HepG2 (cell line): ENCODE results near the gene COASY. TPM values are rescaled to one million over a fixed set of nuclear protein-coding genes. Genes with fewer than 3 reads are reported as not detected.

ENCODE experiments used
- ARHGAP35 ChIP-seq: sonication (generic); formaldehyde crosslinking; IDR thresholded peaks from 2 replicates; pipeline ENCODE4 v1.9.0; 2022; ENCODE audit warnings: mild to moderate bottlenecking, inconsistent platforms, moderate library complexity, missing genetic modification reagents, borderline replicate concordance
- HNRNPUL1 ChIP-seq: fragments of 200-400 bp; formaldehyde crosslinking; IDR thresholded peaks from 2 replicates; pipeline ENCODE4 v1.6.1; 2017; ENCODE audit warnings: low read depth, mild to moderate bottlenecking, low read length, moderate library complexity
- LCORL ChIP-seq, 2 experiments: fragments of 450-650 bp in 1 of 2; sonication (generic) in 1 of 2; formaldehyde crosslinking in 1 of 2; IDR thresholded peaks; 2 replicates each; pipeline versions ENCODE4 v1.5.0 to v1.6.1; 2017 to 2020; ENCODE audit warnings: antibody characterized with exemption in 1 of 2, missing genetic modification reagents in 1 of 2
- NKX3-1 ChIP-seq: sonication (generic); formaldehyde crosslinking; IDR thresholded peaks from 2 replicates; pipeline ENCODE4 v1.5.0; 2020; ENCODE audit warnings: missing genetic modification reagents
- NRL ChIP-seq: sonication (generic); formaldehyde crosslinking; IDR thresholded peaks from 2 replicates; pipeline ENCODE4 v1.5.0; 2020; ENCODE audit warnings: missing genetic modification reagents, mild to moderate bottlenecking, moderate library complexity, borderline replicate concordance
- PCBP1 ChIP-seq: fragments of 200-400 bp; formaldehyde crosslinking; IDR thresholded peaks from 2 replicates; pipeline ENCODE4 v1.6.1; 2017; ENCODE audit warnings: mild to moderate bottlenecking, low read depth, low read length, borderline replicate concordance
- TCF7L2 ChIP-seq: IDR thresholded peaks from 2 replicates; pipeline ENCODE4 v1.6.1; 2011; ENCODE audit warnings: mild to moderate bottlenecking, low read depth, low read length, moderate library complexity
- ZNF17 ChIP-seq: sonication (generic); formaldehyde crosslinking; IDR thresholded peaks from 2 replicates; pipeline ENCODE4 v1.5.0; 2020; ENCODE audit warnings: mild to moderate bottlenecking, missing genetic modification reagents
- ZNF253 ChIP-seq: sonication (generic); formaldehyde crosslinking; IDR thresholded peaks from 2 replicates; pipeline ENCODE4 v1.8.0; 2022; ENCODE audit warnings: mild to moderate bottlenecking, missing genetic modification reagents, borderline replicate concordance
- ZNF281 ChIP-seq: sonication (generic); formaldehyde crosslinking; IDR thresholded peaks from 2 replicates; pipeline ENCODE4 v1.4.0; 2020; ENCODE audit warnings: missing genetic modification reagents, borderline replicate concordance
- ZNF350 ChIP-seq: sonication (generic); formaldehyde crosslinking; IDR thresholded peaks from 2 replicates; pipeline ENCODE4 v1.4.0; 2020; ENCODE audit warnings: mild to moderate bottlenecking, low read depth, missing genetic modification reagents, borderline replicate concordance
- ZNF614 ChIP-seq: IDR thresholded peaks from 2 replicates; pipeline ENCODE4 v1.6.1; 2018; ENCODE audit warnings: missing biosample characterization, missing genetic modification reagents, inconsistent platforms, borderline replicate concordance
- polyA plus RNA-seq, 8 experiments: library from polyadenylated mRNA; depleted of rRNA in 3 of 8; stranded (reverse) in 7 of 8; unstranded in 1 of 8; fragments of >200 nt; fragmentation: Illumina TruSeq in 4 of 8; extraction: Trizol in 4 of 8; gene quantifications; 2 replicates each; pipeline versions ENCODE4 v1.2.1 to v1.2.3, GENCODE V29; 2011 to 2016; ENCODE audit warnings: low read depth in 4 of 8, missing spikeins in 1 of 8, mixed read lengths in 1 of 8; ENCODE audit not compliant: insufficient read depth in 1 of 8
- total RNA-seq, 5 experiments: library from RNA; depleted of rRNA; stranded (reverse); fragments of >200 nt; fragmentation: Illumina TruSeq; extraction: Trizol; gene quantifications; 2 replicates each; pipeline ENCODE4 v1.2.3, GENCODE V29; 2016; ENCODE audit warnings: low read depth in 1 of 5
- TF ChIP-seq, protein P1 (sequence below): IDR thresholded peaks from 2 replicates; pipeline ENCODE4 v1.6.1; 2016; ENCODE audit warnings: low read depth
- TF ChIP-seq, protein P2 (sequence below): IDR thresholded peaks from 2 replicates; pipeline ENCODE4 v1.6.1; 2018; ENCODE audit warnings: missing genetic modification reagents

Gene COASY
- total and polyA plus RNA-seq, 2 of the 13 experiments (the other 11 are each of a cell fraction or from before 2014, with no cell fraction given): 90.7 to 125 TPM

DNA sequence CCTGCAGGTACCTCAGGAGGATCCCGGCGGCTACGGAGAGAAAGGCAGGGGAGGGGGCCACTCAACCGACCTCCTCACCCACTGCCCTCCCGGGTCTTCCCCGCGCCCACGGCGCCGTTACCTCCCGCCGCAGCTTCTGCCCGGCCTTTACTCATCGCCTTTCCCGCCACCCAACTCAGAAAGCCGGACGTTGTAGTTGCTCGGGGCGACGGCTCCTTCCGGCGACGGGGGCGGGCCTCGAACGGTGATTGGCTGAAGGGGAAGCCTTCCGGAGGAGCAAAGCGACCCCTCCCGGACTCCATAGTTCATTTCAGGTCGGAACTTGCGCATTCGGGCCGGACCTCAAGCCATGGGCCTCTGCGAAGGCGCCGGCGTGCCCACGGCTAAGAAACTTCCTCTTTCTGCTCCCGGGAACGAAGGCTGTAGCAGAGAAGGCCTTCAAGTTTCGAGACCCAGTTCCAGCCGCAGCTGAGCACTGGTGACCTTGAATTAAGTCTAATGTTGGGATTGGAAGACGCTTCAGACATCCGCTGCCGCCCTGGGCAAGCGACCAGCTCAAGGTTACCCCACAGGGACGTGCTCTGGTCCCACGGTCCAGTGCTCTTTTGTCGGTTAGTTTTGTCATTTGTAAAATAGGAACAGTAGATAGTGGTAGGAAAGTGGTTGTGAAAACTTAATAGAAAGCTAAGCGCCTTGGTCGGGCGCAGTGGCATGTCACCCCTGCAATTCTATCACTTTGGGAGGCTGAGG, 15.8 kb downstream of the COASY start, which contains the start of gene PSMC3IP (continued):
- no peak for TF ChIP-seq ZNF17 (CRISPR knock-in tag)
- 0 out of 2 replicates have a peak, but pooled peaks have one; percentile 20 for TF ChIP-seq ARHGAP35 (CRISPR knock-in tag)
- TF ChIP-seq ZNF253: peak; percentile 31; the same call in 1 of the 2 replicates
- peak; percentile 93; the same call in 1 of the 2 replicates for TF ChIP-seq ZNF614 (CRISPR knock-in tag)
- TF ChIP-seq, protein P1, sequence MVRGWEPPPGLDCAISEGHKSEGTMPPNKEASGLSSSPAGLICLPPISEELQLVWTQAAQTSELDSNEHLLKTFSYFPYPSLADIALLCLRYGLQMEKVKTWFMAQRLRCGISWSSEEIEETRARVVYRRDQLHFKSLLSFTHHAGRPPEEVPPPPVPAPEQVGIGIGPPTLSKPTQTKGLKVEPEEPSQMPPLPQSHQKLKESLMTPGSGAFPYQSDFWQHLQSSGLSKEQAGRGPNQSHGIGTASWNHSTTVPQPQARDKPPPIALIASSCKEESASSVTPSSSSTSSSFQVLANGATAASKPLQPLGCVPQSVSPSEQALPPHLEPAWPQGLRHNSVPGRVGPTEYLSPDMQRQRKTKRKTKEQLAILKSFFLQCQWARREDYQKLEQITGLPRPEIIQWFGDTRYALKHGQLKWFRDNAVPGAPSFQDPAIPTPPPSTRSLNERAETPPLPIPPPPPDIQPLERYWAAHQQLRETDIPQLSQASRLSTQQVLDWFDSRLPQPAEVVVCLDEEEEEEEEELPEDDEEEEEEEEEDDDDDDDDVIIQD (CRISPR knock-in tag): no peak
- TF ChIP-seq TCF7L2: no peak
- peak; percentile 95 for TF ChIP-seq NRL
- peak; percentile 76 for TF ChIP-seq ZNF350 (CRISPR knock-in tag)
- peak; percentile 77; the same call in 1 of the 2 replicates for TF ChIP-seq NKX3-1 (CRISPR knock-in tag)
- no peak for TF ChIP-seq ZNF281 (CRISPR knock-in tag)
- TF ChIP-seq HNRNPUL1: no peak
- no peak for TF ChIP-seq PCBP1
- TF ChIP-seq, protein P2, sequence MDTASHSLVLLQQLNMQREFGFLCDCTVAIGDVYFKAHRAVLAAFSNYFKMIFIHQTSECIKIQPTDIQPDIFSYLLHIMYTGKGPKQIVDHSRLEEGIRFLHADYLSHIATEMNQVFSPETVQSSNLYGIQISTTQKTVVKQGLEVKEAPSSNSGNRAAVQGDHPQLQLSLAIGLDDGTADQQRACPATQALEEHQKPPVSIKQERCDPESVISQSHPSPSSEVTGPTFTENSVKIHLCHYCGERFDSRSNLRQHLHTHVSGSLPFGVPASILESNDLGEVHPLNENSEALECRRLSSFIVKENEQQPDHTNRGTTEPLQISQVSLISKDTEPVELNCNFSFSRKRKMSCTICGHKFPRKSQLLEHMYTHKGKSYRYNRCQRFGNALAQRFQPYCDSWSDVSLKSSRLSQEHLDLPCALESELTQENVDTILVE (CRISPR knock-in tag): peak; percentile 78
- no peak for TF ChIP-seq LCORL (IDR thresholded peaks at IDR 0.05)
- TF ChIP-seq LCORL (CRISPR knock-in tag; IDR thresholded peaks at IDR 0.05): peak; percentile 30
- TF ChIP-seq, all 625 proteins: peak for 374
